Head of caudate nucleus (tissue), 42 donors: Measurements from ENCODE around the gene SYNPO.

Experiments used
- DNase-seq, 42 donors: peaks; one replicate each; pipeline versions ENCODE4 v3.0.0 to v3.0.0-alpha.2; 2020 to 2021; ENCODE audit warnings: mixed read lengths in 7 of 42
- intact Hi-C: fragments of 100-400 bp; cut with DNase I; formaldehyde crosslinking; loops from one replicate; pipeline ENCODE4 v1.15.0; 2022

SYNPO gene

GRCh38 chr5:150604894-150605440 is 35.5 kb upstream of the SYNPO start:
- intact Hi-C loops, result no loop called here
- DNase-seq, result peak in 1 of 42 donors; percentile 3

- intact Hi-C loops, result no loop called here
- DNase-seq, result no peak
Measured at GRCh38 chr5:150605546-150605945, 34.9 kb upstream of the SYNPO start.

GRCh38 chr5:150606476-150606875 is 34.0 kb upstream of the SYNPO start:
- intact Hi-C loops, result no loop called here
- no peak for DNase-seq

- intact Hi-C loops, result no loop called here
- no peak for DNase-seq
Measured at GRCh38 chr5:150607105-150607504, 33.4 kb upstream of the SYNPO start.

- no peak for DNase-seq
- intact Hi-C loops, result no loop called here
Measured at GRCh38 chr5:150607991-150608390, 32.5 kb upstream of the SYNPO start.

- no peak for DNase-seq
- intact Hi-C loops, result no loop called here
Measured at GRCh38 chr5:150608991-150609390, 31.5 kb upstream of the SYNPO start.

- intact Hi-C loops, result no loop called here
- DNase-seq, result peak in 1 of 42 donors; percentile 22
Measured at GRCh38 chr5:150609843-150610584, 30.4 kb upstream of the SYNPO start.

- no peak for DNase-seq
- intact Hi-C loops, result no loop called here
Measured at GRCh38 chr5:150611026-150611425, 29.4 kb upstream of the SYNPO start.

GRCh38 chr5:150612405-150612804 is 28.1 kb upstream of the SYNPO start:
- intact Hi-C loops, result no loop called here
- DNase-seq, result no peak

- DNase-seq, result no peak
- intact Hi-C loops, result no loop called here
Measured at GRCh38 chr5:150612905-150613670, 27.4 kb upstream of the SYNPO start.

GRCh38 chr5:150613991-150614660 is 26.3 kb upstream of the SYNPO start:
- DNase-seq, result no peak
- intact Hi-C loops, result no loop called here

- no peak for DNase-seq
- intact Hi-C loops, result no loop called here
Measured at GRCh38 chr5:150614661-150615060, 25.8 kb upstream of the SYNPO start.

- intact Hi-C loops, result no loop called here
- DNase-seq, result no peak
Measured at GRCh38 chr5:150615141-150615699, 25.2 kb upstream of the SYNPO start.

- DNase-seq, result no peak
- intact Hi-C loops, result no loop called here
Measured at GRCh38 chr5:150616024-150616470, 24.4 kb upstream of the SYNPO start.

GRCh38 chr5:150616506-150616905 is 24.0 kb upstream of the SYNPO start:
- intact Hi-C loops, result no loop called here
- DNase-seq, result peak in 6 of 42 donors; percentile 32 to 71 (median 51)

GRCh38 chr5:150618163-150618562 is 22.3 kb upstream of the SYNPO start:
- no peak for DNase-seq
- intact Hi-C loops, result no loop called here

GRCh38 chr5:150618588-150619281 is 21.7 kb upstream of the SYNPO start:
- DNase-seq, result no peak
- intact Hi-C loops, result no loop called here

- DNase-seq, result peak; percentile 42 to 90 (median 68)
- intact Hi-C loops, result no loop called here
Measured at GRCh38 chr5:150619359-150620230, 20.9 kb upstream of the SYNPO start.
